ENCODE measurements around the gene PLA2G4D. TPM values are rescaled to one million over a fixed set of nuclear protein-coding genes. Genes with fewer than 3 reads are reported as not detected.

The PLA2G4D gene
- polyA plus RNA-seq, 2 of the 4 experiments (the other 2 are of a cell fraction) = not detected

DNA sequence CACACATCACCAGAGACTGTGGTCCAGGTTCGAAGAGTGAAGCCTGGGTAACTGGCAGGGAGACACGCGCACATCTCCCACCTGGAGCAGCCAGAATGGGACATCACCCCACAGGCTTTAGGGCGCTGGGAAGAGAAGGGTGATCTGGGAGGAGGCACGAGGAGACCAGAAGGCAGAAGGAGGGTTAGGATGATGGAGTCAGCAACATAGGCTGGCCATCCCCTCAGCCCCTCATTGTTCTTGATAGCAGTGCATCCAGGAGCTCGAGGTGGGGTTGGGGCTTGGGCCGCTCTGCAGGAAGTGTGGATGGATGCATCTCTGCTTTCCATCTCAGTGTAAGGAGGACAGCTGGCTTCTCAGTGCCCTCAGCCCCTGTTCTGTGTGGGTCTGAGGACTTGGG lies 46.9 kb upstream of the PLA2G4D start:
- DNase-seq (ENCODE audit: low read depth in 1 of 2, low spot score in 1 of 2) (no peak), ATAC-seq (no peak), FAIRE-seq (no peak)
- Histone ChIP-seq H3K27ac (no peak overlapping the region), H3K4me1 (peaks cover 10% of the 10 kb centered on the region; the same call in 2 of the 3 replicates), H3K9me3 (no peaks in the 10 kb centered on the region), H3K4me3 (no peak overlapping the region), H3K4me2 (no peak overlapping the region)
- ChIA-PET CTCF (interaction anchor here (1.1 to 2.0 kb wide), 3 partner anchors 57 to 152 kb away, joined by 3 to 8 read pairs (median 4); no protein-coding TSS in a partner anchor), POLR2A (no interaction called here)
- TF ChIP-seq BHLHE40 (IDR thresholded peaks at IDR 0.05; ENCODE audit: low read depth, low read length) (no peak), KDM1A (IDR thresholded peaks at IDR 0.05; ENCODE audit: low read depth) (no peak), EHF (CRISPR knock-in tag; IDR thresholded peaks at IDR 0.05) (no peak), NR3C1 (IDR thresholded peaks at IDR 0.05) (no peak), ESRRA (IDR thresholded peaks at IDR 0.05; ENCODE audit: borderline replicate concordance, low read length) (no peak), TFCP2L1 (CRISPR knock-in tag; IDR thresholded peaks at IDR 0.05) (no peak), TP53 (CRISPR knock-in tag; IDR thresholded peaks at IDR 0.05) (no peak)
- TF ChIP-seq, protein P1, sequence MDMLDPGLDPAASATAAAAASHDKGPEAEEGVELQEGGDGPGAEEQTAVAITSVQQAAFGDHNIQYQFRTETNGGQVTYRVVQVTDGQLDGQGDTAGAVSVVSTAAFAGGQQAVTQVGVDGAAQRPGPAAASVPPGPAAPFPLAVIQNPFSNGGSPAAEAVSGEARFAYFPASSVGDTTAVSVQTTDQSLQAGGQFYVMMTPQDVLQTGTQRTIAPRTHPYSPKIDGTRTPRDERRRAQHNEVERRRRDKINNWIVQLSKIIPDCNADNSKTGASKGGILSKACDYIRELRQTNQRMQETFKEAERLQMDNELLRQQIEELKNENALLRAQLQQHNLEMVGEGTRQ (IDR thresholded peaks at IDR 0.05) = no peak
- 69% methylated on average over 6 of the region's 7 CpGs for WGBS (ENCODE audit: missing lambda C conversion rate)

GRCh38 chr15:42140383-42141070 lies 46.2 kb upstream of the PLA2G4D start:
- Histone ChIP-seq H3K4me1 (peaks cover 10% of the 10 kb centered on the region; the same call in 2 of the 3 replicates), H3K27ac (no peak overlapping the region), H3K9me3 (no peaks in the 10 kb centered on the region), H3K4me2 (no peak overlapping the region), H3K4me3 (no peak overlapping the region)
- CTCF ChIA-PET = interaction anchor here (3.3 to 3.4 kb wide), 2 partner anchors 56 to 74 kb away, joined by 15 to 37 read pairs; no protein-coding TSS in a partner anchor
- no peak for FAIRE-seq
- TF ChIP-seq MAFK (IDR thresholded peaks at IDR 0.05; ENCODE audit: partially characterized antibody) (no peak), ELK1 (IDR thresholded peaks at IDR 0.05; ENCODE audit: low read depth, low read length) (no peak), HES2 (IDR thresholded peaks at IDR 0.05) (no peak), HEYL (CRISPR knock-in tag; IDR thresholded peaks at IDR 0.05) (no peak), NPAS2 (CRISPR knock-in tag; IDR thresholded peaks at IDR 0.05; ENCODE audit: borderline replicate concordance) (no peak)
- TF ChIP-seq, protein P2, sequence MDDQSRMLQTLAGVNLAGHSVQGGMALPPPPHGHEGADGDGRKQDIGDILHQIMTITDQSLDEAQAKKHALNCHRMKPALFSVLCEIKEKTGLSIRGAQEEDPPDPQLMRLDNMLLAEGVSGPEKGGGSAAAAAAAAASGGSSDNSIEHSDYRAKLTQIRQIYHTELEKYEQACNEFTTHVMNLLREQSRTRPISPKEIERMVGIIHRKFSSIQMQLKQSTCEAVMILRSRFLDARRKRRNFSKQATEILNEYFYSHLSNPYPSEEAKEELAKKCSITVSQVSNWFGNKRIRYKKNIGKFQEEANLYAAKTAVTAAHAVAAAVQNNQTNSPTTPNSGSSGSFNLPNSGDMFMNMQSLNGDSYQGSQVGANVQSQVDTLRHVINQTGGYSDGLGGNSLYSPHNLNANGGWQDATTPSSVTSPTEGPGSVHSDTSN (IDR thresholded peaks at IDR 0.05) = no peak
- no peak for ATAC-seq
- POLR2A ChIA-PET = no interaction called here
- DNase-seq (ENCODE audit: low read depth in 1 of 2, low spot score in 1 of 2) = no peak
- 48% methylated on average over 7 of the region's 8 CpGs for WGBS (ENCODE audit: missing lambda C conversion rate)

- FAIRE-seq = no peak
Measured at GRCh38 chr15:42139596-42139995, 45.2 kb upstream of the PLA2G4D start.

More at GRCh38 chr15:42139596-42139995, 45.2 kb upstream of the PLA2G4D start:
- no peaks in the 10 kb centered on the region for H3K9me3 ChIP-seq
- POLR2A ChIA-PET = no interaction called here
- H3K4me3 ChIP-seq = no peak overlapping the region
- ATAC-seq (no peak), DNase-seq (ENCODE audit: low read depth in 1 of 2, low spot score in 1 of 2) (no peak)
- H3K4me1 ChIP-seq = peaks cover 18% of the 10 kb centered on the region
- CTCF ChIA-PET = interaction anchor here (1.3 to 3.4 kb wide), 5 partner anchors 10 to 246 kb away, joined by 3 to 37 read pairs (median 15); no protein-coding TSS in a partner anchor
- no peak overlapping the region for H3K27ac ChIP-seq
- TF ChIP-seq HDAC2 (IDR thresholded peaks at IDR 0.05) = no peak
- TF ChIP-seq EHMT2 (IDR thresholded peaks at IDR 0.05; ENCODE audit: low read depth) = no peak
- no peak for TF ChIP-seq FOSB (CRISPR knock-in tag; IDR thresholded peaks at IDR 0.05)
- TF ChIP-seq FOXS1 (CRISPR knock-in tag; IDR thresholded peaks at IDR 0.05) = no peak
- TF ChIP-seq, protein P3, sequence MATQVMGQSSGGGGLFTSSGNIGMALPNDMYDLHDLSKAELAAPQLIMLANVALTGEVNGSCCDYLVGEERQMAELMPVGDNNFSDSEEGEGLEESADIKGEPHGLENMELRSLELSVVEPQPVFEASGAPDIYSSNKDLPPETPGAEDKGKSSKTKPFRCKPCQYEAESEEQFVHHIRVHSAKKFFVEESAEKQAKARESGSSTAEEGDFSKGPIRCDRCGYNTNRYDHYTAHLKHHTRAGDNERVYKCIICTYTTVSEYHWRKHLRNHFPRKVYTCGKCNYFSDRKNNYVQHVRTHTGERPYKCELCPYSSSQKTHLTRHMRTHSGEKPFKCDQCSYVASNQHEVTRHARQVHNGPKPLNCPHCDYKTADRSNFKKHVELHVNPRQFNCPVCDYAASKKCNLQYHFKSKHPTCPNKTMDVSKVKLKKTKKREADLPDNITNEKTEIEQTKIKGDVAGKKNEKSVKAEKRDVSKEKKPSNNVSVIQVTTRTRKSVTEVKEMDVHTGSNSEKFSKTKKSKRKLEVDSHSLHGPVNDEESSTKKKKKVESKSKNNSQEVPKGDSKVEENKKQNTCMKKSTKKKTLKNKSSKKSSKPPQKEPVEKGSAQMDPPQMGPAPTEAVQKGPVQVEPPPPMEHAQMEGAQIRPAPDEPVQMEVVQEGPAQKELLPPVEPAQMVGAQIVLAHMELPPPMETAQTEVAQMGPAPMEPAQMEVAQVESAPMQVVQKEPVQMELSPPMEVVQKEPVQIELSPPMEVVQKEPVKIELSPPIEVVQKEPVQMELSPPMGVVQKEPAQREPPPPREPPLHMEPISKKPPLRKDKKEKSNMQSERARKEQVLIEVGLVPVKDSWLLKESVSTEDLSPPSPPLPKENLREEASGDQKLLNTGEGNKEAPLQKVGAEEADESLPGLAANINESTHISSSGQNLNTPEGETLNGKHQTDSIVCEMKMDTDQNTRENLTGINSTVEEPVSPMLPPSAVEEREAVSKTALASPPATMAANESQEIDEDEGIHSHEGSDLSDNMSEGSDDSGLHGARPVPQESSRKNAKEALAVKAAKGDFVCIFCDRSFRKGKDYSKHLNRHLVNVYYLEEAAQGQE (IDR thresholded peaks at IDR 0.05) = no peak
- no peak for TF ChIP-seq ELK1 (IDR thresholded peaks at IDR 0.05; ENCODE audit: low read depth, low read length)
- TF ChIP-seq CTCF (IDR thresholded peaks at IDR 0.05) = no peak
- TF ChIP-seq HOXB5 (CRISPR knock-in tag; IDR thresholded peaks at IDR 0.05) = no peak
- no peak overlapping the region for H3K4me2 ChIP-seq
- WGBS (ENCODE audit: missing lambda C conversion rate) = 62% methylated on average over 6 of the region's 6 CpGs

Measured in A549 (cell line).